ENCODE results near the gene PPP2R3C.
"Not testable (repeated sequence)": the region's sequence is repeated elsewhere in the genome, so short reads cannot be mapped to it uniquely, and the experiment has no call there.

PPP2R3C gene

DNA sequence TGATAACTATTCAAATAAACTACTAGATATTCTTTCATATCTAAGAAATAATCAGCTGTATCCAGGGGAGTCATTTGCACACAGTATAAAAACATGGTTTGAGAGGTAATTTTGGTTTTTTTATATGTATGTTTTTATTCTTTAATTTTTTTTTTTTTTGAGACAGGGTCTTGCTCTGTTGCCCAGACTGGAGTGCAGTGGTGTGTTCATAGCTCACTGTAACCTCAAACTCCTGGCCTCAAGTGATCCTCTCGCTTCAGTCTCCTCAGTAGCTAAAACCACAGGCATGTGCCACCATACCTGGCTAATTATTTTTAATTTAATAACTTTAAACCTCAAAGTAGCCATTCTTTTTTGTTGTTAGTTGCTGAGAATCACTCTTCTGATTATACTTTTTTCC lies 2.3 kb upstream of the PPP2R3C start:
- DNase-seq (ENCODE audit: low read depth in 2 of 2): no peak

DNA sequence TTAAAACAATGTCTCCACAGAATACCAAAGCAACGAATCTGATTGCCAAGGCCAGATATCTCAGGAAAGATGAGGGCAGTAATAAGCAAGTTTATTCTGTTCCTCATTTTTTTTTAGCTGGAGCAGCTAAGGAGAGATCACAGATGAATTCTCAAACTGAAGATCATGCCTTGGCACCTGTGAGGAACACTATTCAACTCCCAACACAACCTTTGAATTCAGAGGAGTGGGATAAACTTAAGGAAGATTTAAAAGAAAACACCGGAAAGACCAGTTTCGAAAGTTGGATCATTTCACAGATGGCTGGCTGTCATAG lies 1.6 kb upstream of the PPP2R3C start:
- DNase-seq (ENCODE audit: low read depth in 2 of 2): no peak

DNA sequence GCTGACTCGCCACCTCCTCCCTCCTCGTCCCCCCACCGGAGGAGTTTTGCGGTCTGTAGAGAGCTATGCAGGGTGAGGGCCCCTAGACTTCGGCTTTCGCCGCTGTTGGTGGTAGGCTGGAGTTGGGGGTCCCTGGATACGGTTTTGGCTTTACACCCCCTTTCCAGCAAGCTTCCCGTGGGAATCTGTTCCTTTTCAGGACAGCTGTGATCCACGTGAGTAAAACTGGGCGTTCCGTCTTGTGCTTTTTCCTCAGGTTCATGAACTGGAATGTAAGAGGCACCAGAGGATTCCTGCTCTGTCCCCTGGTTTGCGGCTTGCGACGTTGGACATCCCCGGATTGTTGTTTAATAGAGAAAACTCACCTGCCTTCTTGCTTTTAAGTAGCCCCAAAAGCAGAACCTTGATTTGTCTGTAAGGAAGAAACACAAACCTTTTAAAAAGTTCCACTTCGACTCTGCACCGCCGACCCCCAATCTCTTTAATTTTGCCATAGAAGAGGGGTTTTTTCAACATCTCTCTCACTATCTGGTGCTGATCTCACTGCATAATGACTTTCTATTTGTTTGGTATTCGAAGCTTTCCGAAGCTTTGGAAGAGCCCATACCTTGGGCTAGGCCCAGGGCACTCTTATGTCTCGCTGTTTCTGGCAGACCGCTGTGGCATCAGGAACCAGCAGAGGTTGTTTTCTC lies 1.1 kb upstream of the PPP2R3C start:
- no peak for DNase-seq (ENCODE audit: low read depth in 2 of 2)

DNA sequence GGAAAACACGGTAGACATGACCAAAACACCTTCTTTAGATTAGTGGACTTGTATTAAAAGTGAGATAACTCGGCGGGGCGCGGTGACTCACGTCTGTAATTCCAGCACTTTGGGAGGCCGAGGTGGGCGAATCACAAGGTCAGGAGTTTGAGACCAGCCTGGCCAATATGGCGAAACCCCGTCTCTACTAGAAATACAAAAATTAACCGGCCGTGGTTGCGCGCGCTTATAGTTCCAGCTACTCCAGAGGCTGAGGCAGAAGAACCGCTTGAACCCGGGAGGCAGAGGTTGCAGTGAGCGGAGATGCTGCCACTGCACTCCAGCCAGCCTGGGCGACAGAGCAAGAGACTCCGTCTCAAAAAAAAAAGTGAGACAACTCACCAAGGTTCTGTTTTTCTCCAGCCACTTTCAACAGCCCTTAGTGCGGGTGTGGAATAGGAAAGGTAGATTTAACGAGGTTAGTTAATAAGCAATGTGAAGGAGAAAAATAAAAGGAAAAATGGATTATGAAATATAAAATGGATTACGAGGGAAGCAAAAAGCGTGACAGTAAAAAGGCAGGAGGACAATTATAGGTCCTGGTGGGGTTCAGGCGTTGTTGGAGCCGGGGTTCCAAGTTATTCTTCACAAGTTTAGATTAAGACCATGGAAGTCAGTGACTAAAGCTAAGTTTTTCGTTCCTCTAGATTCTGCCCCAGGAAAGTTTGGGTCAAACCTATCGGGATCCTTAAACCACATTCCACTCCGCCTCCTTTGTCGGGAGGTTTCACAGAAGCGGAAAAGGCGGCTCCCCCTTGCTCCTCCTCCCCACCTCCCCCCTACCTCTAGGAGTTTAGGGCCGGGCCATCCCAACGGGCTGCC lies 534 bp downstream of the PPP2R3C start:
- DNase-seq (ENCODE audit: low read depth in 2 of 2): no peak

DNA sequence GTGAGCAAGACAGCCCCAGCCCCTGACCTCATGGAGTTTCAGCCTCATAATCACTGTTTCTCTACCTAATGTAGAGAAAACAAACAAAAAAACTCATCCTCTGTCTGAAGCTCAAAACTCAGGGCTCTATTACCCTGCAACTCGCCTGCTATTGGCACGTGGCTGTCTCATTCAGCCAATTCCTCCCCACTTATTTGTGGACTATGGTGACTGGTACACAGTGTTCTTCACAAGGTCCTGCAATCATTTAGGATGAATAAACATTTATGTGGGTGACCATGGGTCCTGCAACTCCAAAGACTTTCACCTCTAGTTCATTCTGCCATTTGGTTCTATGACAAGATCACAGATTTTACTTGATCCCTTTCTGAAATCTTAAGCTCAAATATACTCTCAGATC lies 4.7 kb downstream of the PPP2R3C start:
- no peak for DNase-seq (ENCODE audit: low read depth in 2 of 2)

DNA sequence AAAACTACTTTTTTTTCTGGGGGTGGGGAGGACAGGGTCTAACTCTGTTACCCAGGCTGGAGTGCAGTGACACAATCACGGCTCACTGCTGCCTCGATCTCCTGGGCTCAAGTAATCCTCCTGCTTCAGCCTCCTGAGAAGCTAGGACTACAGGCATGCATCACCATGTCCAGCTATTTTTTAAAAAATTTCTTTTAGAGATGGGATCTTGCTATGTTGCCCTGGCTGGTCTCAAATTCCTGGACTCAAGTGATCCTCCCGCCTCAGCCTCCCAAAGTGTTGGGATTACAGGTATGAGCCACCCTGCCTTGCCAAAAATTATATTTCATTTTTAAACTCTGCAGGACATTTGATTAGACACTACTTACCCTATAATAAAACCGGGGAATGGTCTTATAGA lies 5.5 kb downstream of the PPP2R3C start:
- no peak for DNase-seq (ENCODE audit: low read depth in 2 of 2)

DNA sequence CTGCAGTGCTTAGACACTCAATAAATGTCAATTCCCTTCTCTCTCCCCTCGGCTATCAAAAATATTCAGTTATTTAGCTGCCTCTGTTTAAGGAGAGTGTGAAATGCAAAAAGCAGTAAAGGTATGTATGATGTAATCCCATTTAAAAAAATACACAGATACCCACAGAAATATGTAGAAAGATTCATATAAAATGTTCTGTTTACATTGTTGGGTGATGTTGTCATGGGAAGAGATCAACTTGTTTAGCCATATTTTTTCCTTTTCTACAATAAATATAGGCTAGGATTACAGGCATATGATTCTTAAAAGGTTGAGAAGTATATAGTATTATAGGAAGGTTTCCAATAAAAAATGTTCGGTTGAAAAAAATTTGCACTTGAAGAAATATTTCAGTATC lies 7.8 kb downstream of the PPP2R3C start:
- DNase-seq (ENCODE audit: low read depth in 2 of 2): no peak

DNA sequence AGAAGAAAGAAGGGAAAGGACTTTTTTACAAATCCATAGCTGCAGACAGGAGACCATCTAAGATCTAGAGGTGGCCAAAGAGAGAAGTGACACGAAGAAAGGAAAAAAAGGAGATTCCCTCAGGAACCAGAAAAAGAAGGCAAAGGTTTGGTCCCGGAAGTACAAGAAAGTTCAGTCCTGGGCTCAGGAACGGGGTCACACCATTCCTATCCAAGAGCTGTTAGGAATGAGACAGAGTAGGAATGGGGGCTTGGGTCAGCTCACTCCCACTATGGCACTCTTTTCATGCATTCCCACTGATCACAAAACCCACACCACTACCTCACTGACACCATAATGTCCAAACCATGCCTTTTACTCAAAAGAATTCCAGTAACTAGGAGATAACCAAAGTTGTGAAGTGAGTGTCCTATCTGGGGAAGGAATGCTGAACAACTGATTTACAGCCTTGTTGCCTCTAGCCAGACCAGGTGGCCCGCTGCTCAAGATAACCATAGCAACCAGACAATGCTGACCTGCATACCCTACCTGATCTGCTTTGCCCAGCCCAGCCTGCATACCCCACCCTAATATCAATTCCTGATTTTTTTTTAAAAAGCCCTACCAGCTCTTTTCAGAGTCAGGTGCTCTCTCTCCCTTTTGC lies 8.4 kb downstream of the PPP2R3C start:
- no peak for DNase-seq (ENCODE audit: low read depth in 2 of 2)

DNA sequence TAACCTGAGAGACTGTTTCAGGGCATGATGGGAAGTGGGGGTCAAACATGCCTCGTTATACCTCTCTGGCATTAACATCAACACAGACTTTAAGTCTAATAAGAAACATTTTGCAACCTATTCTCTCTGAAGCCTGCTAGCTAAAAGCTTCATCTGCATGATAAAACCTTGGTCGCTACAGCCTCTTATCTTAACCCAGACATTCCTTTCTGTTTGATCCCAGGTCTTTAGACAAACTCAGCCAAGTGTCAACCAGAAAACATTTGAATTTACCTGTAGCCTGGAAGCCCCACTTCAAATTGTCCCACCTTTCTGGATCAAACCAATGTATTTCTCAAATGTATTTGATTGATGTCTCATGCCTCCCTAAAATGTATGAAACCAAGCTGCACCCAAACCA lies 9.1 kb downstream of the PPP2R3C start:
- DNase-seq (ENCODE audit: low read depth in 2 of 2): no peak

DNA sequence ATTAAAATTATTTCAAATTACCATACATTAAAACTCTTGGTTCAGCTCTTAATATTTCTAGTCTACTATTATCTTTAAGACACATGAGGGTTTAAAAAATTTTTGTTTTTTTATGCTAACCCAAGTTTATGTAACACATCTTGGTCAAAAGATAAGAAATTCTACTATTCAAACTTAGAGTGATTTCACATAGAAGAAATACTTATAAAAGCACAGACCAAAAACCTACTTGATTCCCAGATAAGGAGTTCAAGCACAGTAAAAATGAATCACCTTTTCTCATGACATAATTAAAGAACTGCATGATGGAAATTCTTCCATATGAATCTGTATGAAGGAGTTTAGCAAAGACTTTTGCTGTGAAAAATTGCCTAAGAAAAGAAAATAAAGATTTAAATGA lies 13.9 kb downstream of the PPP2R3C start:
- no peak for DNase-seq (ENCODE audit: low read depth in 2 of 2)

DNA sequence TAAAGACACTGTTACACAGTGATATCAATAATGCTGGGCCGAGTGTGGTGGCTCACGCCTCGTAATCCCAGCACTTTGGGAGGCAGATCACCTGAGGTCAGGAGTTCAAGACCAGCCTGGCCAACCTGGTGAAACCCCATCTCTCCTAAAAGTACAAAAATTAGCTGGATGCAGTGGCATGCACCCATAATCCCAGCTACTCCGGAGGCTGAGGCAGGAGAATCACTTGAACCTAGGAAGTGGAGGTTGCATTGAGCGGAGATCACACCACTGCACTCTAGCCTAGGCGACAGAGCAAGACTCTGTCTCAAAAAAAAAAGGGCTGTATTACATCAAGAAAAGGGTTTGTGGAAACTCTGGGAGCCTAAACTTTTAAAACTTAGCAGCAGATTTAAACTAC lies 27.1 kb downstream of the PPP2R3C start:
- DNase-seq (ENCODE audit: low read depth in 2 of 2): not testable (repeated sequence)

DNA sequence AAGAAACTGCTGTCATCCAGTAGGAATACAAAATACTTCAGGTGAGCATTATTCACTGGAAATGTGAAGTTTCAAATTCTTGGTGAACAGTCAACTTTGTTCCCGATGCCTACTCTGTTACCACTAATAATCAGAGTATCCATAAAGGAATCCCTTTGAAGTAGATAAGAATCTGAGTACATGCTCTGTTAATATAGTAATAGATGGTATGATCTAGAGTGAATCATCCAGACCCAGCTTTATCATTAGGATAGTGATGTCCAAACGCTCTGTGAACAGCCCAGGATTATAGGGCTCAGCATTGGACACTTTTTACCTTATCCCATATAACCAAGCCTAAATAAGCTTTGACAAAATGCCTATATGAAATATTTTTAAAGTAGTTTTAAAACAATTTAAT lies 33.3 kb downstream of the PPP2R3C start:
- DNase-seq (ENCODE audit: low read depth in 2 of 2): no peak

DNA sequence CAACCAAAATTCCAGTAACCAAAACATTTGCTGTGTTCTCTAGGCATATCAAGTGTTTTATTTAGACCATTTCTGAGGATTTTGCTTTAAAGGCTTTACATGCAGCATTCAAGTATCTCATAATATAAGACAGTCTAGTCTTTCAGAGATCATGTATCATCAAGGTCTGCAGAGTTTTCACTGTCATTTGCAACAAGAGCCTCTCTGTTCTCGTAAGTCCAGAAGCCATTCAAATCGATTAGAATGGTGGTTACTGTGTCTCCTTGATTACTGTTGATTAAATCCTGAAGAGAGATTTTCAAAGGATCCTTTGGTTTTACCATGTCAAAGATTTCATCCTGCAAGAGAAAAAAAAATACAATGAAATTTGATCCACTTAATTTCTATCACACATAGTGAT lies 36.3 kb downstream of the PPP2R3C start:
- no peak for DNase-seq (ENCODE audit: low read depth in 2 of 2)

DNA sequence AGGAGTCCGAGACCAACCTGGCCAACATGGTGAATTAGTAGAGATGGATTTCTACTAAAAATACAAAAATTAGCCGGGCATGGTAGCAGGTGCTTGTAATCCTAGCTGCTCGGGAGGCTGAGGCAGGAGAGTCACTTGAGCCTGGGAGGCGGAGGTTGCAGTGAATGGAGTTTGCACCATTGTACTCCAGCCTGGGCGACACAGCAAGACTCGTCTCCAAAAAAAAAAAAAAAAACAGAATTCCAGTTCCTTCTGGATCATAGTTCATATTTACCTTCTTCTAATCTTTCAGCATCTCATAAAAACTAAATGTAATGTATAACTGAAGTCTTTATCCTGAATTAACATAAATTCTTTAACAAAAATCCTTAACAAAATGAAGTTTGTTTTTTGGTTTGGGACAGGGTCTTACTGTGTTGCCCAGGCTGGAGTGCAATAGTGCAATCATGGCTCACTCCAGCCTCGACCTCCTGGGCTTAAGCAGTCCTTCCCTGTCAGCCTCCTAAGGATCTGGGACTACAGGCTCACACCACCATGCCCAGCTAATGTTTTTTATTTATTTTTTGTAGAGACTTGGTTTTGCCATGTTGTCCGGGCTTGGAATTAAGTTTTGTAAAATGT lies 38.1 kb downstream of the PPP2R3C start:
- DNase-seq (ENCODE audit: low read depth in 2 of 2): no peak

DNA sequence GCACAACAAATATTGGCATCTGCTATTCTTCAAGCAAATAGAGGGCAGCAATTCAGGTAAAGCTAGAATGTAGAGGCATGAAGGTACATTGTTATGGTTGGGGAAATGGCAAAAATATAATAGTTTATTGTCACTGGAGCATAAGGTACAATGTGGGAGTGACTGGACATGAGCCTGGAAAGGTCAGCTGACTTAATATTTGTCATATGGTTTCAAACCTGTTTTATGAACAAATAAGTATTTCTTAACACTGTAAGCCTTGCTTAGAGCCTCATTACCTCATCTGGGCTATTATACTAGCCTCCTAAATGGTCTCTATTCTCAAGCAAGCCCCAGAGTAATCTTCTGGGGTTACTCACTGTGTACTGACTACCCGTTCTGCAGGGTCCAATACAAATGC lies 42.0 kb downstream of the PPP2R3C start:
- no peak for DNase-seq (ENCODE audit: low read depth in 2 of 2)

DNA sequence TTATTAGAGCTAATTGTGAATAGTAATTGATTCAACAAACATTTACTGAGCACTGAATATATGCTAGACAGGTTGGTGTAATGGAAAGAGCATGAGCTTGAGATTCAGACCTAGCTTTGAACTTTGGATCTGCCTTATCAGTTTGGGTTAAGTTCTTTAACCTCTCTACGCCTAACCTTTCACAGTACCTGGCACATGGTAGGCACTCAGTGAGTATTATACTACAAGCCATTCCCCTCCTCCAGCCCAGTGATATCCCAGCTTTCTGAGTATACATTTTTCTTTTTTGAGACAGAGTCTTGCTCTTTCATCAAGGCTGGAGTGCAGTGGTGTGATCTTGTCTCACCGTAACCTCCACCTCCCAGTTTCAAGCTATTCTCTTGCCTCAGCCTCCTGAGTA lies 43.7 kb downstream of the PPP2R3C start:
- no peak for DNase-seq (ENCODE audit: low read depth in 2 of 2)

DNA sequence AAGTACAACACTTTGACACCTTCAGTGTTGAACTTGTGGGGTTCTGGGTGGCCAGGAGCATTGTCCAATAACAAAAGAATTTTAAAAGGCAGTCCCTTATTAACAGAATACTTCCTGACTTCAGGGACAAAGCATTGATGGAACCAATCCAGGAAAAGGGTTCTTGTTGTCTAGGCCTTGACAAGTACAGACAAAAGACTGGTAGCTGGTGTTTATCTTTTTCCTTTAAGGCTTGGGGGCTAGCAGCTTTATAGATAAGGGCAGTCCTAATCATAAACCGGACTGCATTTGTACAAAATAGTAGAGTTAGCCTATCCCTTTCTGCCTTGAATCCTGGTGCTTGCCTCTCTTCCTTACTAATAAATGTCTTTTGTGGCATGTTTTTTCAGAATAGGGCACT lies 48.3 kb downstream of the PPP2R3C start:
- no peak for DNase-seq (ENCODE audit: low read depth in 2 of 2)

DNA sequence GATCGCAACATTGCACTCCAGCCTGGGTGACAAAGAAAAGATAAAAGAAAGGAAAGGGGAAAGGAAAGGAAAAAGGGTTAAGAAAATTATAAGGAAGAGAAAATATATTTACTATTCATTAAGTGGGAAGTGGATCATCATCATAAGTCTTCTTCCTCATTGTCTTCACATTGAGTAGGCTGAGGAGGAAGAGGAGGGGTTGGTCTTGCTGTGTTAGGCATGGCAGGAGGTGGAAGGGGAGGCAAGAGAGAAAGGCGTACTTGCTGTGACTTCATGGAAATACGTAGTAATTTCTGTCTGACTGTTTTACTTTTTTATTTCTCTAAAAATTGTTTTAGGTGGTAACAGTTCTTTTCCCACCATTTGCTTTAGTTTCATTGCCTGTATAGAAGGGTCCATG lies 49.6 kb downstream of the PPP2R3C start:
- DNase-seq (ENCODE audit: low read depth in 2 of 2): no peak

DNA sequence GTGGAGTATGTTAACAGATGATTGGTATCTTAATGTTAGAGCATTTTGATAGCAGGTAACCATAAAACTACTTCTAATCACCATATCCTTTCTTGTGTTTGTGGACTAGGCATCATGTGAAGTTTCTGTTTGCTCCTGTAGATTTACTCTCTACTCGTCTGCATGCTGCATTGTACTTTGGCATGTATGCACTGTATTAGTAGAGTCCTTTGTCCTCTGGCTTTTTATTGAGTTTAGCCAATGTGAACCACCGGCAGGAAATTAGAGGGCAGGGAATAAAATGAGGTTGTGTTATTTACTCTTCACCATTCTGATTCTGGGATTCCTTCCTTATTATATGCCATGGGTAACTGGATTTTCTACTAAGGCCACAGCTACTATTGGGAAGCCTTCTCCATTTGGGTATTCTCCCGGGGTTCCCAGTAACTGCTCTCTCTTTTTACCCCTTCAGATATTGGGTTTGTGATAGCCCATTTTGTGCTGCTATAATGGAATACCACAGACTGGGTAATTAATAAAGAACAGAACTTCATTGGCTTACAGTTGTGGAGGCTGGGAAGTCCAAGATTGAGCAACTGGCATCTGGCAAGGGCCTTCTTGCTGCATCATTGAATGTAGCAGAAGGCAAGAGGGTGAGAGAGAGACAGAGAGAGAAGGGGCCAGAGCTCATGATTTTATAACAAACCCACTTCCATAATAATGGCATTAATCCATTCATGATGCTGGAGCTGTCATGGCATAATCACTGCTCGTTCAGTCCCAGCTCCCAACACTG lies 53.4 kb downstream of the PPP2R3C start:
- no peak for DNase-seq (ENCODE audit: low read depth in 2 of 2)

DNA sequence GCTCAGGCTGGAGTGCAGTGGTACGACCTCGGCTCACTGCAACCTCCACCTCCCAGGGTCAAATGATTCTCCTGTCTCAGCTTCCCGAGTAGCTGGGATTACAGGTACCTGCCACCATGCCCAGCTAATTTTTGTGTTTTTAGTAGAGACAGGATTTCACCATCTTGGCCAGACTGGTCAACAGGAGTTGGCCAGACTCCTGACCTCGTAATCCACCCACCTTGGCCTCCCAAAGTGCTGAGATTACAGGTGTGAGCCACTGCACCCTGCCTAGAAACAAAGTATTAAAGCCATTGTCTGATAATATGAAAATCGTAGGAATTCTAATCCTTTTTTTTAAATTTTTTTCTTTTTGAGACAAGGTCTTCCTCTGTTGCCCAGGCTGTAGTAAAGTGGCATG lies 56.1 kb downstream of the PPP2R3C start:
- not testable (repeated sequence) for DNase-seq (ENCODE audit: low read depth in 2 of 2)

DNA sequence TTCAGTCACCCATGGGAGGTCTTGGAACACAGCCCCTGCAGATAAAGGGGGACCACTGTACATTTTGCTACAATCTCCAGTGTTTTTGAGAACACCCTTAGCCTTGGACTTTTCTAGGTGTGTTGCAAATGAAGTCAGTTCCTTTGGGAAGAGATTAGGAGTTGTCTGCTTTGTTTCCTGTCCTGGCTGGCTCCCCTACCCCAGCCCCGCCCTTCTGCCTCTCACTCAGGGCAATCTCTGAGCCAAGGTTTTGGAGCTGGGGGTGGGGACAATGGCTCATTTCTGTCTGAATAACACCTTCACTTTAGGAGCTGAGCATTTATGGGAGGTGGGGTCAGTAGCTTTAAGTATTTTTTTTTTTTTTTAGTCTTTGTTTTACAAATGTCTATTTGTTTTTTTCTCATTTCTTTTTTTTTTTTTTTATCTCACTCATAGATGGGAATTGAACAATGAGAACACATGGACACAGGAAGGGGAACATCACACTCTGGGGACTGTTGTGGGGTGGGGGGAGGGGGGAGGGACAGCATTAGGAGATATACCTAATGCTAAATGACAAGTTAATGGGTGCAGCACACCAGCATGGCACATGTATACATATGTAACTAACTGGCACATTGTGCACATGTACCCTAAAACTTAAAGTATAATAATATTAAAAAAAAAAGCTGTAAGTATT lies 60.5 kb downstream of the PPP2R3C start:
- DNase-seq (ENCODE audit: low read depth in 2 of 2): not testable (repeated sequence)

All from stimulated activated CD8-positive, alpha-beta memory T cell treated with anti-CD3 and anti-CD28 coated beads, Interleukin-15, amount 100 ng/mL, for 48 hours (primary cell).